SK-N-SH (cell line): ENCODE results near the gene BOD1L1. TPM values are rescaled to one million over a fixed set of nuclear protein-coding genes. Genes with fewer than 3 reads are reported as not detected.

Experiments used
- CTCF ChIA-PET: fragments of 300-600, 350-600 bp; formaldehyde crosslinking; extraction: SDS; loops from one replicate; lab custom pipeline; 2021; lab: Yijun Ruan, JAX
- POLR2A ChIA-PET: fragments of 350-600 bp; sonication (Branson Sonifier 250); formaldehyde crosslinking; extraction: SDS; loops from one replicate; lab custom pipeline; 2020; ENCODE audit warnings: antibody characterized with exemption, inconsistent platforms; lab: Yijun Ruan, JAX
- DNase-seq: peaks from one replicate; pipeline ENCODE4 v3.0.0; 2012
- H2AFZ ChIP-seq: fragments of 200-600 bp; sonication (generic); 2 replicates; pipeline ENCODE4 v1.8.1; 2016; ENCODE audit warnings: antibody characterized with exemption, mild to moderate bottlenecking, low read depth
- H3F3A ChIP-seq: fragments of 200-600 bp; sonication (generic); replicated peaks from 2 replicates; pipeline ENCODE3; 2016; ENCODE audit warnings: antibody characterized with exemption, mild to moderate bottlenecking; ENCODE audit not compliant: insufficient read depth
- H3K27ac ChIP-seq, 2 experiments: fragments of 200-500 bp in 1 of 2; fragments of 200-600 bp in 1 of 2; sonication (Bioruptor generic) in 1 of 2; sonication (generic), shearing (Covaris generic) in 1 of 2; 2 replicates each; pipeline versions ENCODE4 v1.5.1 to v1.6.1; 2014 to 2016; ENCODE audit warnings: low read depth in 2 of 2, inconsistent platforms in 1 of 2, low read length in 1 of 2, mild to moderate bottlenecking in 1 of 2, mixed read lengths in 1 of 2
- H3K27me3 ChIP-seq: fragments of 200-600 bp; sonication (generic), shearing (Covaris generic); 2 replicates; pipeline ENCODE4 v1.6.1; 2016; ENCODE audit warnings: mixed run types; ENCODE audit not compliant: insufficient read depth
- H3K36me3 ChIP-seq, 2 experiments: fragments of 200-500 bp in 1 of 2; fragments of 200-600 bp in 1 of 2; sonication (Bioruptor generic) in 1 of 2; sonication (generic) in 1 of 2; replicated peaks in 1 of 2; 2 replicates each; pipeline versions ENCODE3 to v1.5.1; 2014 to 2016; ENCODE audit warnings: low read length in 1 of 2, mild to moderate bottlenecking in 1 of 2; ENCODE audit not compliant: insufficient read depth in 2 of 2, control insufficient read depth in 1 of 2
- H3K4me1 ChIP-seq, 2 experiments: fragments of 200-500 bp in 1 of 2; fragments of 200-600 bp in 1 of 2; sonication (Bioruptor generic) in 1 of 2; sonication (generic), shearing (Covaris generic) in 1 of 2; 2 replicates each; pipeline versions ENCODE4 v1.5.1 to v1.6.1; 2014 to 2016; ENCODE audit warnings: low read depth in 1 of 2, low read length in 1 of 2, mixed run types in 1 of 2; ENCODE audit not compliant: insufficient read depth in 2 of 2, control insufficient read depth in 1 of 2
- H3K4me2 ChIP-seq: fragments of 200-600 bp; sonication (generic), shearing (Covaris generic); 2 replicates; pipeline ENCODE4 v1.6.1; 2017; ENCODE audit warnings: mixed run types
- H3K4me3 ChIP-seq, 2 experiments: fragments of 200-500 bp in 1 of 2; fragments of 200-600 bp in 1 of 2; sonication (Bioruptor generic) in 1 of 2; sonication (generic), shearing (Covaris generic) in 1 of 2; 2 replicates each; pipeline versions ENCODE4 v1.5.1 to v1.8.1; 2014 to 2016; ENCODE audit warnings: low read depth in 2 of 2, inconsistent platforms in 1 of 2, low read length in 1 of 2, mild to moderate bottlenecking in 1 of 2, mixed read lengths in 1 of 2, moderate library complexity in 1 of 2
- H3K79me2 ChIP-seq: fragments of 200-600 bp; sonication (generic); 2 replicates; pipeline ENCODE4 v1.8.1; 2017; ENCODE audit warnings: mild to moderate bottlenecking; ENCODE audit not compliant: insufficient read depth
- H3K9ac ChIP-seq: fragments of 200-600 bp; sonication (generic); 2 replicates; pipeline ENCODE4 v1.6.1; 2017; ENCODE audit warnings: mixed run types
- H3K9me2 ChIP-seq: fragments of 200-600 bp; sonication (generic); 2 replicates; pipeline ENCODE4 v1.6.1; 2017; ENCODE audit warnings: mixed run types
- H3K9me3 ChIP-seq: fragments of 200-600 bp; sonication (generic); 2 replicates; pipeline ENCODE4 v1.6.1; 2017; ENCODE audit warnings: mixed run types, mild to moderate bottlenecking, moderate library complexity
- H4K20me1 ChIP-seq: fragments of 200-600 bp; sonication (generic); 2 replicates; pipeline ENCODE4 v1.6.1; 2017; ENCODE audit warnings: mild to moderate bottlenecking, mixed run types; ENCODE audit not compliant: insufficient read depth
- CHD2 ChIP-seq: fragments of 150-350 bp; IDR thresholded peaks from 2 replicates; pipeline ENCODE4 v1.6.1; 2018; ENCODE audit warnings: low read length; ENCODE audit not compliant: partially characterized antibody
- CTCF ChIP-seq: fragments of 200-600 bp; sonication (generic); IDR thresholded peaks from 2 replicates; pipeline ENCODE4 v1.6.1; 2017; ENCODE audit warnings: antibody characterized with exemption, mild to moderate bottlenecking, moderate library complexity
- FOSL2 ChIP-seq: IDR thresholded peaks from 2 replicates; pipeline ENCODE4 v1.4.0; 2012; ENCODE audit warnings: low read depth, mild to moderate bottlenecking, moderate library complexity, borderline replicate concordance
- GABPA ChIP-seq: IDR thresholded peaks from 2 replicates; pipeline ENCODE4 v1.4.0; 2012; ENCODE audit warnings: low read depth, mild to moderate bottlenecking
- GATA2 ChIP-seq: sonication (generic); formaldehyde crosslinking; IDR thresholded peaks from 2 replicates; pipeline ENCODE4 v1.5.0; 2020; ENCODE audit warnings: mild to moderate bottlenecking, missing genetic modification reagents
- IRF3 ChIP-seq: fragments of 150-350 bp; IDR thresholded peaks from 2 replicates; pipeline ENCODE4 v1.6.1; 2016; ENCODE audit warnings: mild to moderate bottlenecking, low read depth, low read length
- JUND ChIP-seq: IDR thresholded peaks from 2 replicates; pipeline ENCODE4 v1.4.0; 2012
- MEF2A ChIP-seq: IDR thresholded peaks from 2 replicates; pipeline ENCODE4 v1.4.0; 2012; ENCODE audit warnings: low read depth, borderline replicate concordance
- NFIC ChIP-seq: IDR thresholded peaks from 2 replicates; pipeline ENCODE4 v1.4.0; 2012; ENCODE audit warnings: borderline replicate concordance
- RAD21 ChIP-seq: IDR thresholded peaks from 2 replicates; pipeline ENCODE4 v1.6.1; 2012; ENCODE audit warnings: mild to moderate bottlenecking, low read length
- RCOR1 ChIP-seq: fragments of 150-350 bp; IDR thresholded peaks from 2 replicates; pipeline ENCODE4 v1.6.1; 2017; ENCODE audit warnings: antibody characterized with exemption, low read length
- REST ChIP-seq: IDR thresholded peaks from 2 replicates; pipeline ENCODE4 v1.6.1; 2012; ENCODE audit warnings: mild to moderate bottlenecking, low read depth, low read length, moderate library complexity
- RFX5 ChIP-seq: IDR thresholded peaks from 2 replicates; pipeline ENCODE4 v1.6.1; 2012; ENCODE audit warnings: mild to moderate bottlenecking, improper control_type of control experiment, low read length
- RXRA ChIP-seq: IDR thresholded peaks from 2 replicates; pipeline ENCODE4 v1.4.0; 2012; ENCODE audit warnings: low read depth, mild to moderate bottlenecking, borderline replicate concordance
- TAF1 ChIP-seq: IDR thresholded peaks from 2 replicates; pipeline ENCODE4 v1.6.1; 2012; ENCODE audit warnings: low read depth, mild to moderate bottlenecking, low read length, moderate library complexity, borderline replicate concordance
- USF1 ChIP-seq: IDR thresholded peaks from 2 replicates; pipeline ENCODE4 v1.4.0; 2012; ENCODE audit warnings: low read depth, borderline replicate concordance
- USF2 ChIP-seq: fragments of 150-350 bp; IDR thresholded peaks from 2 replicates; pipeline ENCODE4 v1.6.1; 2017; ENCODE audit warnings: antibody characterized with exemption, low read length, low read depth, borderline replicate concordance
- ZBTB33 ChIP-seq: IDR thresholded peaks from 2 replicates; pipeline ENCODE4 v1.4.0; 2012; ENCODE audit warnings: low read depth, borderline replicate concordance
- WGBS: methylation state at CpG from one replicate; pipeline ENCODE4 v1.1.6; 2017; ENCODE audit warnings: low lambda C conversion rate; 5-methylcytosine and 5-hydroxymethylcytosine counted together
- polyA plus RNA-seq, 3 experiments: library from polyadenylated mRNA; depleted of rRNA; stranded (reverse); fragments of >200 nt; gene quantifications; 2 replicates each; pipeline ENCODE4 v1.2.3, GENCODE V29; 2012

Gene BOD1L1
- polyA plus RNA-seq, 1 of the 3 experiments (the other 2 are of a cell fraction), result 12.5 TPM

GRCh38 chr4:13548059-13548983, 79.2 kb downstream of the BOD1L1 start:
- H3K9me2 ChIP-seq, result no peaks in the 10 kb centered on the region
- ChIA-PET CTCF (interaction anchor here (0.7 to 2.6 kb wide), 25 partner anchors 9 to 870 kb away, joined by 3 to 21 read pairs (median 4); partner anchors contain the start of gene RAB28), POLR2A (no interaction called here)
- no peaks in the 10 kb centered on the region for H3K36me3 ChIP-seq
- no peaks in the 10 kb centered on the region for H3K9me3 ChIP-seq
- H3K4me3 ChIP-seq, result peak overlapping the region in 1 of 2 experiments; percentile 71; a peak in 2 of 4 replicates
- H2AFZ ChIP-seq, result 0 out of 2 replicates have a peak overlapping the region, but pooled peaks have one; percentile 80
- peaks cover 5% of the 10 kb centered on the region in 2 experiments; a peak in 2 of 4 replicates for H3K4me1 ChIP-seq
- H3K27ac ChIP-seq, result no peak overlapping the region
- peaks cover 43% of the 10 kb centered on the region for H3K27me3 ChIP-seq
- H3F3A ChIP-seq, result no peaks in the 10 kb centered on the region
- 2% methylated on average over 18 of the region's 35 CpGs for WGBS
- peak overlapping the region; percentile 79 for H3K4me2 ChIP-seq
- H3K9ac ChIP-seq, result no peak overlapping the region
- no peaks in the 10 kb centered on the region for H3K79me2 ChIP-seq
- DNase-seq, result peak; percentile 35
- no peaks in the 10 kb centered on the region for H4K20me1 ChIP-seq
- TF ChIP-seq USF1 (no peak), REST (no peak), RAD21 (no peak), CHD2 (no peak), USF2 (no peak), GATA2 (CRISPR knock-in tag) (no peak), RXRA (no peak), ZBTB33 (no peak), CTCF (no peak), RCOR1 (no peak), FOSL2 (no peak), GABPA (no peak), IRF3 (no peak), TAF1 (no peak), NFIC (no peak), MEF2A (no peak), JUND (no peak), RFX5 (no peak)
- TF ChIP-seq, all 33 proteins: peak for 0
